ENCODE data around the gene ZNF74.

The ZNF74 gene

DNA sequence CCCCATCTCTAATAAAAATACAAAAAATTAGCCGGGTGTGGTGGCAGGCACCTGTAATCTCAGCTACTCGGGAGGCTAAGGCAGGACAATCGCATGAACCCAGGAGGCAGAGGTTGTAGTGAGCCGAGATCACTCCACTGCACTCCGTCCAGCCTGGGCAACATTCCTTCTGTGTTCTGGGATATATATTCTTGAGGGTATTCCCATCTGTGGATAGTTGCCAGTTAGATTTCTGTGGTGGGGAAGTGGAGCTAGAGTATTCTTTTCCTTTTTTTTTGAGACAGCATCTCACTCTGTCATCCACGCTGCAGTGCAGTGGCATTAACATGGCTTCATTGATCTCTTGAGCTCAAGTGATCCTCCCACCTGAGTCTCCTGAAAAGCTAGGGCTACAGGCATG lies 9.1 kb upstream of the ZNF74 start:
- no peak for TF ChIP-seq CREB5 (CRISPR knock-in tag; IDR thresholded peaks at IDR 0.05; ENCODE audit: low read depth)
- no peak for TF ChIP-seq ZNF8 (CRISPR knock-in tag; IDR thresholded peaks at IDR 0.05)
- no peak for TF ChIP-seq CSRNP3 (CRISPR knock-in tag; IDR thresholded peaks at IDR 0.05)
- TF ChIP-seq ESRRG (CRISPR knock-in tag; IDR thresholded peaks at IDR 0.05), result no peak
- ATAC-seq, result no peak

DNA sequence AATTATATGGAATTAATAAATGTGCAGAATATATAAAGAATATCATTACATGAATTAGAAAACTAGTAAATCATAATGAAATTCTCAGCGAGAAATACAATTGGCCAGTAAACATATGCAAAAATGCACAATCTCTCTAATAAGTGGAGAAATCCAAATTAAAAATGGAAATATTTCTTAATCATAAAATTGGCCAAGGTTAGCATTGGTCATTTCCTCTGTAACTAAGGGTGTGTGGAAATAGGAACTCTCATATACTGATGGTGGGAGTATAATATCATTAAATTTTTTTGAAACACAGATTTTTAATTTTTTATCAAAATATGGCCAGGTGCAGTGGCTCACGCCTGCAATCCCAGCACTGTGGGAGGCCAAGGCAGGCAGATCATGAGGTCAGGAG lies 7.6 kb upstream of the ZNF74 start:
- TF ChIP-seq ZNF70 (CRISPR knock-in tag; IDR thresholded peaks at IDR 0.05) (no peak), CSRNP3 (CRISPR knock-in tag; IDR thresholded peaks at IDR 0.05) (no peak), ZC3H10 (CRISPR knock-in tag; IDR thresholded peaks at IDR 0.05) (no peak), ISL1 (CRISPR knock-in tag; IDR thresholded peaks at IDR 0.05) (no peak), TCF4 (CRISPR knock-in tag; IDR thresholded peaks at IDR 0.05; ENCODE audit: borderline replicate concordance) (no peak), GLIS3 (CRISPR knock-in tag; IDR thresholded peaks at IDR 0.05) (no peak), ARNTL (CRISPR knock-in tag; IDR thresholded peaks at IDR 0.05; ENCODE audit: borderline replicate concordance, low read depth) (no peak), ZNF565 (CRISPR knock-in tag; conservative IDR thresholded peaks at IDR 0.05; ENCODE audit: low read depth) (no peak), SNAI2 (CRISPR knock-in tag; IDR thresholded peaks at IDR 0.05) (no peak), ZFP3 (CRISPR knock-in tag; IDR thresholded peaks at IDR 0.05) (no peak), RARB (CRISPR knock-in tag; IDR thresholded peaks at IDR 0.05) (no peak), CSDC2 (CRISPR knock-in tag; IDR thresholded peaks at IDR 0.05) (no peak), PPARA (CRISPR knock-in tag; IDR thresholded peaks at IDR 0.05; ENCODE audit: borderline replicate concordance) (no peak), ESRRG (CRISPR knock-in tag; IDR thresholded peaks at IDR 0.05) (no peak), OSR1 (CRISPR knock-in tag; IDR thresholded peaks at IDR 0.05) (no peak), ZFP30 (CRISPR knock-in tag; IDR thresholded peaks at IDR 0.05) (no peak), BACH2 (CRISPR knock-in tag; IDR thresholded peaks at IDR 0.05; ENCODE audit: borderline replicate concordance) (no peak), TOX (CRISPR knock-in tag; IDR thresholded peaks at IDR 0.05; ENCODE audit: borderline replicate concordance) (no peak)
- TF ChIP-seq, protein P1, sequence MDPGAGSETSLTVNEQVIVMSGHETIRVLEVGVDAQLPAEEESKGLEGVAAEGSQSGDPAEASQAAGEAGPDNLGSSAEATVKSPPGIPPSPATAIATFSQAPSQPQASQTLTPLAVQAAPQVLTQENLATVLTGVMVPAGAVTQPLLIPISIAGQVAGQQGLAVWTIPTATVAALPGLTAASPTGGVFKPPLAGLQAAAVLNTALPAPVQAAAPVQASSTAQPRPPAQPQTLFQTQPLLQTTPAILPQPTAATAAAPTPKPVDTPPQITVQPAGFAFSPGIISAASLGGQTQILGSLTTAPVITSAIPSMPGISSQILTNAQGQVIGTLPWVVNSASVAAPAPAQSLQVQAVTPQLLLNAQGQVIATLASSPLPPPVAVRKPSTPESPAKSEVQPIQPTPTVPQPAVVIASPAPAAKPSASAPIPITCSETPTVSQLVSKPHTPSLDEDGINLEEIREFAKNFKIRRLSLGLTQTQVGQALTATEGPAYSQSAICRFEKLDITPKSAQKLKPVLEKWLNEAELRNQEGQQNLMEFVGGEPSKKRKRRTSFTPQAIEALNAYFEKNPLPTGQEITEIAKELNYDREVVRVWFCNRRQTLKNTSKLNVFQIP (CRISPR knock-in tag; IDR thresholded peaks at IDR 0.05; ENCODE audit: borderline replicate concordance, low read depth), result no peak
- TF ChIP-seq, protein P2, sequence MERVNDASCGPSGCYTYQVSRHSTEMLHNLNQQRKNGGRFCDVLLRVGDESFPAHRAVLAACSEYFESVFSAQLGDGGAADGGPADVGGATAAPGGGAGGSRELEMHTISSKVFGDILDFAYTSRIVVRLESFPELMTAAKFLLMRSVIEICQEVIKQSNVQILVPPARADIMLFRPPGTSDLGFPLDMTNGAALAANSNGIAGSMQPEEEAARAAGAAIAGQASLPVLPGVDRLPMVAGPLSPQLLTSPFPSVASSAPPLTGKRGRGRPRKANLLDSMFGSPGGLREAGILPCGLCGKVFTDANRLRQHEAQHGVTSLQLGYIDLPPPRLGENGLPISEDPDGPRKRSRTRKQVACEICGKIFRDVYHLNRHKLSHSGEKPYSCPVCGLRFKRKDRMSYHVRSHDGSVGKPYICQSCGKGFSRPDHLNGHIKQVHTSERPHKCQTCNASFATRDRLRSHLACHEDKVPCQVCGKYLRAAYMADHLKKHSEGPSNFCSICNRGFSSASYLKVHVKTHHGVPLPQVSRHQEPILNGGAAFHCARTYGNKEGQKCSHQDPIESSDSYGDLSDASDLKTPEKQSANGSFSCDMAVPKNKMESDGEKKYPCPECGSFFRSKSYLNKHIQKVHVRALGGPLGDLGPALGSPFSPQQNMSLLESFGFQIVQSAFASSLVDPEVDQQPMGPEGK (CRISPR knock-in tag; IDR thresholded peaks at IDR 0.05; ENCODE audit: borderline replicate concordance), result no peak
- ATAC-seq, result no peak

DNA sequence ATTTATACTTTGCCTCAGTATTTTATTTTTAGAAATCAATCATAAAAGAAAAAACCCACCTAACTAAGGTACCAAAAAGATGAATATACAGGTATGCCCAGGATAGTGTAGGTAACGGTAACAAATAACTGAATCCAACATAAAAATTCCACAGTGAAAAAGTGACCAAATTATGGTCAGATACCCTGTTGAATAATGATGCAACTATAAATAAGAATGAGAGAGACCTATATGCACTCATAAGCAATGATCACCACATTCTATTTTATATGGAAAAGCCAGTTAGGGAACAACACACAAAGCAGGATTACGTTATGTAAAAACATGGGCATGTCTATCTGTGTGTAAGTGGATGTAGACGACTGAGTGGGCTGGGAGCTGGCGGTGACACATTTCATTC lies 7.0 kb upstream of the ZNF74 start:
- ATAC-seq, result no peak
- TF ChIP-seq GLIS3 (CRISPR knock-in tag; IDR thresholded peaks at IDR 0.05) (no peak), CREB5 (CRISPR knock-in tag; IDR thresholded peaks at IDR 0.05; ENCODE audit: low read depth) (no peak), ZNF8 (CRISPR knock-in tag; IDR thresholded peaks at IDR 0.05) (no peak), ZFP3 (CRISPR knock-in tag; IDR thresholded peaks at IDR 0.05) (no peak), ISL1 (CRISPR knock-in tag; IDR thresholded peaks at IDR 0.05) (no peak), BACH2 (CRISPR knock-in tag; IDR thresholded peaks at IDR 0.05; ENCODE audit: borderline replicate concordance) (no peak), ESRRG (CRISPR knock-in tag; IDR thresholded peaks at IDR 0.05) (no peak), ZNF70 (CRISPR knock-in tag; IDR thresholded peaks at IDR 0.05) (no peak), PPARA (CRISPR knock-in tag; IDR thresholded peaks at IDR 0.05; ENCODE audit: borderline replicate concordance) (no peak), TCF4 (CRISPR knock-in tag; IDR thresholded peaks at IDR 0.05; ENCODE audit: borderline replicate concordance) (no peak), CSDC2 (CRISPR knock-in tag; IDR thresholded peaks at IDR 0.05) (no peak), ZNF565 (CRISPR knock-in tag; conservative IDR thresholded peaks at IDR 0.05; ENCODE audit: low read depth) (no peak), OSR1 (CRISPR knock-in tag; IDR thresholded peaks at IDR 0.05) (no peak)
- TF ChIP-seq, protein P2 (CRISPR knock-in tag; IDR thresholded peaks at IDR 0.05; ENCODE audit: borderline replicate concordance), result no peak
- TF ChIP-seq, protein P1 (CRISPR knock-in tag; IDR thresholded peaks at IDR 0.05; ENCODE audit: borderline replicate concordance, low read depth), result no peak
